Hindlimb muscle (tissue), 1 donor: Measurements from ENCODE around the gene MLEC. TPM values are rescaled to one million over a fixed set of nuclear protein-coding genes. Genes with fewer than 3 reads are reported as not detected.
"Not testable (repeated sequence)": the region's sequence is repeated elsewhere in the genome, so short reads cannot be mapped to it uniquely, and the experiment has no call there.

Experiments used
- DNase-seq: peaks from one replicate; pipeline ENCODE4 v3.0.0-alpha.2; 2013
- polyA plus RNA-seq: library from polyadenylated mRNA; unstranded; fragments of 120-200 nt; gene quantifications from one replicate; pipeline ENCODE4 v1.2.1, GENCODE V29; 2013; ENCODE audit not compliant: insufficient read length

MLEC gene
- polyA plus RNA-seq, 1 donor: 66.0 TPM

DNA sequence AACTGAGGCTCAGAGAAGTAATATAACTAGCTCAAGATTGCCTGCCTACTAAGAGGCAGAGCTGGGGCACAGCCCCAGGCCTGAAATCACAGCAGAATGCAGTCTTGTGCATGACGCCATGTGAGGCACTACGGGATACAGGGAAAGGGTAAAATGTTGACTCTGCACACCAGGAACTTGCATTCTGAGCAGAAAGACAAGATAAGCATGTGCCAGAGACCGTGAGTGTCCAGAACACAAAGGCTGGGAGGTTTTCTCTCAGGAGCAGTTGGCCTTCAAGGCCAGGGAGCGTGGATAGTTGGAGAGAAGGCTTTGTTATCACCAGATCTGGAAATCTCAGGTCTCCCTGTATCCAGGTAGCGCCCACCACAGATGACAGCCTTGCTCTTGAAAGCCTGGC, 23.2 kb upstream of the MLEC start:
- DNase-seq: no peak

DNA sequence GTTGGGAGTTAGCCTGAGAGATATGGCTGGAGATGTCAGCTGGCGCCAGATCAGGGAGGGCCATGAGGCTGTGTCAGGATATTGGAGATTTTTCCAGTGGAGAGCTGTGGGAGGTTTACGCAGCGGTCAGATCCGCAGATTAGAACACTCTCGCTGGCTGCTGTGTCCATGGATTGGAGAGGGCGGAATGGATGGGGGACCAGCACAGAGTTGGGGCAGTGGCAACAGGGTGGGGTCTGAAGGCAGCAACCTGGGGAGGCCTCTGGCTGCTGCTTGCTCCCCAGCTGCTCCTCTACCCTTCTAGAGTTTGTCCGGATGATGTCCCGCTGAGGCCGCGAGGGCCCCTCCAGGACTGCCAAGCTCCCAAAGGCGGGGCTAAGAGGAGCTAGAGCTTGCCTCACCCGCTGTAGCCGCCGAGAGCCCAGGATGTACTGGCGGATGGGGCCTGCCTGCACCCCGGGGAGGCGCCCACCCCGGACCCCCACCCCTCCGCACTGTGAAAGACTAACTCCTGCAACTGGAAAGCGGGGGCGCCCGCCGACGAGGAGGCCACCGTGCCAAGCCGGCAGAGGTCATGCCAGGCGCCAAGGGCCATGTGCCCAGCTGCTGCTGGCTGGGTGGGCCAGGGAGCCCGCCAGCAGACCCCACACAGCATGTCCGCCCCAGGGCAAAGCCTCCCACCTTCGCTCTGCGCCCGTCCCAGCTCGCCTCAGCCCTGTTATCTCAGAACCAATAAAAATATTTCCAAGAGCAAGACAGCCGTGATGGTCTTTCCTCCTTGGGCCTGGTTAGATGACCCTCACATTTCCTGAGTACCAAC, 20.2 kb upstream of the MLEC start:
- peak; percentile 63 for DNase-seq

DNA sequence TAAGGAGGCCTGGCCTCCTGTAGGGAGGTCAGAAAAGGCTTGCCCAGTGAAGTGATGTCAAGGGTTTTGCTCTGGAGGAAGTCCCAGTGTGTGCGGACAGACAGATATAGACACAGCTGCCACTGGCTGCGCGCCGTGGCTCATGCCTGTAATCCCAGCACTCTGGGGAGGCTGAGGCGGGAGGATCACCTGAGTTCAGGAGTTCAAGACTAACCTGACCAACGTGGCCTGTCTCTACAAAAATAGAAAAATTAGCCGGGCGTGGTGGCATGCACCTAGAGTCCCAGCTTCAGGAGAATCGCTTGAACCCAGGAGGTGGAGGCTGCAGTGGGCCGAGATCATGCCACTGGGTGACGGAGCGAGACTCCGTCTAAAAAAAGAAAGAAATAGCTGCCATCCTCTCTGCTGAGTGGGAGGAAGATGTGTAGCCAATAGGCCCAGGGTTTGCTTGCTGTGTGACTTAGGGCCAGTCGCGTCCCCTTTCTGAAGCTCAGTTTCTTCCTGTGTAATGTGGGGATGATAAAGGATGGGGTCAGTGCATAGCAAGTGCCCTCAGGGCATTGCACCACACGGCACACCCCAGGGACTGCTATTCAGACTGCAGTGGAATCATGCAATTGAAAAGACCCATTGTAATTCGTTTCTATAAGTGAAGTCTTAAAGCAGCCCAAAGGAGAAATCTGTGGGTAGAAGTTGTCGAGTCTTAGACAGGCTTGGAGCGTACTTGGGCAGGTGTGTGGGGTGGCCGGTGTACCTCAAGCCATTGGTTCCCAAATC, 18.7 kb upstream of the MLEC start:
- DNase-seq: no peak

DNA sequence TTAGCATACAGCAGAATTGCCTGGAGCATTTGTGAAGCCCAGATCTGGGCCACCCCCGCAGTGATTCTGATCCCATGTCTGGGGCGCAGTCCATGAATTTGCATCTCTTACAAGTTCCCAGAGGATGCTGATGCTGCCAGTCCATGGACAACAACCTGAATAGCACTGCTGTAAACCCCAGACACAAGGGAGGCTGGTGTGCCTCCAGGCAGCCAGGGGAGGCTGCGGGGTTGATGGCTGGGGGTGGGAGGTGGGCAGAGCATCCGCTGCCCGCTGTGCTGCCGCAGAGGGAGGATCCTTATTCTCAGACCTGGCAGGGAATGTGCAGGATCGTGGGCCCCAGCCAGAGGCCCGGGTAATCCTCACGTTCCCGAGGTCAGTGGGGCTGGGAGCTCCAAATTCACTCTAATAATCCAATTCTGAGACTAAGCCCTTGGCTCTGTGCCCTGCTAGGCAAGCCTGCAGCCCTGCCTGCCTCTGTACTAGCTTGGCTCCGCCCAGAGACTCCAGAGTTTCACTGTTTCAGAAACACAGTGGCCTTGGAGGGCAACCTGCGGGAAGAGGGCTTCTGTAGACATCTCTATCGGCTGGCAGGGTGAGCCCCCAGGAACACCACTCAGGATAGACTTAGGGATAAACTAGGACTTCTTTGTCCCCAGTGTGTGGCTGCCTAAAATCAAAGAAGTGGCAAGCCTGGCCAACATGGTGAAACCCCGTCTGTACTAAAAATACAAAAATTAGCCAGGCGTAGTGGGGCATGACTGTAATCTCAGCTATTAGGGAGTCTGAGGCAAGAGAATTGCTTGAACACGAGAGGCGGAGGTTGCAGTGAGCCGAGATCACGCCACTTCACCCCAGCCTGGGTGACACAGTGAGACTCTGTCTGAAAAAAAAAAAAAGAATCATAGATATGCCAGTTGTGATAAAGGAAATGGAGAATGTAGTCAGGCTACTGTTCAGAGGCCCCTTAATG, 17.8 kb upstream of the MLEC start:
- DNase-seq: peak; percentile 32

DNA sequence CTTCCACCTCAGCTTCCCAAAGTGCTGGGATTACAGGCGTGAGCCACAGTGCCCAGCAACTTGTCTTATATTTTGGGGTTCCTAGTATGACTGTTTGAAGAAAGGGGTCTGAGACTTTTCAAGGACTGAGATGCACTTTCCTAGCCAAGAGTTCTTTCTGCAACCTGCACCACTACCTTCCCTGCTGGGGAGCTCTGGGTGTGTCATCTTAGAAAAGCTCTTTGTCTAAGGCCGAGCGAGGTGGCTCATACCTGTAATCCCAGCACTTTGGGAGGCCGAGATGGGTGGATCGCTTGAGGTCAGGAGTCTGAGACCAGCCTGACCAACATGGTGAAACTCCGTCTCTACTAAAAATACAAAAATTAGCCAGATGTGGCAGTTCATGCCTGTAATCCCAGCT, 16.7 kb upstream of the MLEC start:
- not testable (repeated sequence) for DNase-seq

DNA sequence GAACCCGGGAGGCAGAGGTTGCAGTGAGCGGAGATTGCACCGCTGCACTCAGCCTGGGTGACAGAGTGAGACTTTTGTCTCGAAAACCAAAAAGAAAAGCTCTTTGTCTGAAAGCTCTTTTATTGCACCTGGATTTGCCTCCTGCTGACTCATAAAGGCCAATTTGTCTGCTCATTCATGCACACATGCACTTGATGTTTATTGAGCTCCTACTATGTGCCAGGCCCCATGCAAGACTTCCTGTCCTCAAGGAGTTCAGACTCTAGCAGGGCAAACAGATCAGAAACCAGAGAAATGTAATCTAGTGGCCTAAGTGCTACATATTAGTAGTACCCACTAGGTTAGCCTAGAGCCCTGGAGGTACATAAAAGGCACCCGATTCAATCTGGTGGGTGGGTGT, 16.3 kb upstream of the MLEC start:
- no peak for DNase-seq

DNA sequence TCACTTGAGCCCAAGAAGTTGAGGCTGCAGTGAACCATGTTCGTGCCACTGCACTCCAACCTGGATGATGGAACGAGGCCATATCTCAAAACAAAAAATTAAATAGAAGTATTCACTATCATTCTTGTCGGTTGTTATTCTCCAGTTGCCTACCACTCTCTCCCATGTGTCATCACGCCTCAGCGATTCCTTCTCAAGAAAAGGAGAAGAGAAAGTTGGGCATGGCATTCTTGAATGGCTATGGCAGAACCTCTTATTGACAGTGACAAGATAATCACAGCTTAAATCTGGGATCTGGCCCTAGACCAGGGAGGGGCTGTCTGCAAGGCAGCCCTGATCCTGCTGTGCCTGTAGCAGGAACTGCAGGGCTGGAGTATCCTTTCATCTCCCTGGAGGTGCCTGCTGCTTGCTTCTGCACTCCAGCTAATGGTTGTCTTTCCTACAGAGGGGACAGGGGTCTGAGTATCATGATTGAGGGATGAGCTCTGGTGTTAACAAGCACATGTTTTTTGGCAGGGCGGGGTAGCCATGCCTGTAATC, 12.8 kb upstream of the MLEC start:
- DNase-seq: no peak

DNA sequence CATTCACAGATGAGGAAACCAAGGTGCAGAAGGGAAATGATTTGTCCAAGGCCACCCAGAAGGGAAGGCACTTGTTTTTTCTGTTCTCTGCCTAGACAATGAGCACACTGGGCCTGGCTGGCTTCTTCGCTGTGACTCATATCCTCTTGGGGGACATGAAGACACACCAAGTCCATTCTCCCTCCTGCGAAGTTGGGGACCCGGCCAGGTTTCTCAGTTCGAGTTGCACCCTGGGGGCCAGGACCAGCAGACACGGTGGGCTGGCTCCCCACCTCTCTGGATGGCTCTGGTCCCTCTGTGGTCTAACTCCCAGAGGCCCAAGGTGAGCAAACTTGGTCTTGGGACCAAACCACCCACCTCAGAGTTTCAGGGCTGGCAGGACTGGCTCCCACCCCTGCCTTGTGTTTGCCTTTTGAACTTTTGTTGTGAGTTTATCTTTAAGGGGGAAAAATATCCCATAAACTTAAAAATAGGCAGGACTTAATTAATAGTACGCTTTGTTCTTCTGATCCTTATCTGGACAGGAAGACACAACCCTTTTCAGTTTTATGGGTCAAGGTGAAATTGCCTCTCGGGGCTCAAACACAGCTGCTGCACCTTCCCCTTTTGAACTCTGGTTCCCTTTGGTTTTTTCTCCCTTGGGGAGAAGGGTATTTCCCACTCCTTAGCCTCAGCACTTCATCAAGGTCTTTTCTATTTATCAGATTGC, 9.0 kb upstream of the MLEC start:
- no peak for DNase-seq

DNA sequence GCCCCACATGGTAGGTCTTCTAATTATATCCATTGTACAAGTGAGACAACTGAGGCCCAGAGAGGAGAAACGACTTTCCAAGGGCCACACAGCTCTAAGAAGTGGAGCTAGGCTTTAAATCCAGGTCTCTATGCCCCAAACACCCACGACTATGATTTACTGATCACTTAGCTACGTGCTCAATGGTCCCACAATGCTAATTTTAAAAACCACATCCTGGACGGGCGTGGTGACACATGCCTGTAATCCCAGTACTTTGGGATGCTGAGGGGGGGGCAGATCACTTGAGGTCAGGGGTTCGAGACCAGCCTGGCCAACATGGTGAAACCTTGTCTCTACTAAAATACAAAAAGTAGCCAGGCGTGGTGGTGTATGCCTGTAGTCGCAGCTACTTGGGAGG, 8.4 kb upstream of the MLEC start:
- DNase-seq: no peak

DNA sequence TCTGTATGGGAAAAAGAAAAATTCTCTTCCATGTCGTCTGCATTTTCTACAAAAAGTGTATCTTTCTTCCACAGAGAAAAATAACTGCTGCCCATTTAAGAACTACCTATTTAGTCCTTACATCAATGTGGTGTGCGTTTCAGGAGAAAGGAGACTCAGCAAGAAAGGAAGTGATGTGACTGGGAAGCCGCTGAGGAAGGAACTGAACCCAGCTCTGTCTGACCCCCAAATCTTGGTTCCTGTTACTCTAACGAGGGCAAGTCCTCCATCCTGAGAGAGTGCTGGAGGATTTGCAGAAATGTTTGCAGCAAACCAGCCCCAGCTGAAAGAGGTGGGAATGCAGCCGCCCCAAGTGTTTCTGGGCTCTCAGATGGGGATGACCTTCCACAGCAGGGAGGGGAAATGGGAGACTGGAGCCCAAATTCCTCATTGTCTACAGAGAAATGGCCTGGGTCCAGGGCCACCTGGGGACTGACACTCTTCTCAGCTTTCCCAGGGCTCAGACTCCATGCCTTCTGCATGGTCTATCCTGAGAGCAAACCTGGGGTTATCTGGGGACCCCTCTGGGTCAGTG, 6.7 kb upstream of the MLEC start:
- DNase-seq: no peak

DNA sequence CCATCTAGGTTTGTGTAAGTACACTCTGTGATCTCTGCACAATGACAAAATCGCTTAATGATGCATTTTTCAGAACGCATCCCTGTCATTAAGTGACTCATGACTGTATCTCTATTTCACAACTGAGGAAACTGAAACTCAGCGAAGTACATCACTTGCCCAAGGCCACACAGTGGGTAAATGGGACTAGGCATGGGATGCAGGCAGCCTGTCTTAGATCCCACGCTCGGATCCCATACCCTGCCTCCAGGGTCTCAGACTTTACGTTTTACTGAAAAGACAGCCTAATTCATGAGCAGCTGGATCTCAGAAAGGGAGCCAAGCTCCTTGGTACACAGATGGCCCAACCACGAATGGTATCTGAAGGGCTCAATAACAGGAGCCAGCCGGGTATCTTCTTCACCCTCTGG, 2.4 kb upstream of the MLEC start:
- DNase-seq: no peak

DNA sequence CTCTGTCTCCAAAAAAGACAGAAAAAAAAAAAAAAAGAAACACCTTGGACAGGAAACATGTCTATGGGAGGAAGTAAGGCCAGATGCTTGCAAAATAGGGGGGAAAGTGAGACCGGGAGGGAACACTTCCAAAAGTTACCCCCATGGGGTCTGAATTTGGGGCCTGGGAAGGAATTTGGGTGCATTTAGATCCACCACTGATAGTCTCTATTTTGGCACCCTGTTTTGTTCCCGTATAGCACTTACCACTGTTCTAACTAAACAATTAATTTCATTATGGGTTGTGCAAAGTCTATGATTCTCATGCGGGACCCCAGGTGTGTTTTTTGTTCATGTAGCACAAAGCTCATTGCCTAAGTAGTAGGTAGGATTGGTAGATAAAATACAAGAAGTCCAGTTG, 1.4 kb upstream of the MLEC start:
- no peak for DNase-seq

DNA sequence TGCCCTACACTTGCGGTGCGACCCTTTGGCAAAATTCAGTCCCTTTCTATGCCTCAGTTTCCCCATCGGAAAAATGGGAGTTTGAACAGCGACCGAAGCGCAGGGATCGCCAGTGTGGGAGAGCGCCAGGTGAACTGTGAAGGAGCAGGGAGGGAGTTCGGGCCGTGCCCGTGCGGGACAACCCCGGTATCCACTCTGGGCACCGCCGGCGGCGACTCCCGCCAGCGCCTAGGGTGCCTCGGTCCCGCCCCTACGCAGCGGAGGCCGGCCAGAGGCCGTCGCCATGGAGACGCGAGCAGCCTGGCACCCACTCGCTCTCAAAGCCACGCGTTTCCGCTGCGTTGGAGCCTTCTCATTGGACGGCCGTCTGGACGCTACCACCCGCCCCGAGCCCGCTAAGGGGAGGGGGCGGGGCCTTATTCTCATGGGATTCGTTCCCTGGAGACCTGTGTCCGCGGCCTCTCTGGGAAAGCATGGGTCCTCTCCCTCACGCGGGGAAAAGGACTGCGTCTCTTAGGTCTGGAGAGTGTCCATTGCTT, 729 bp upstream of the MLEC start:
- DNase-seq: peak; percentile 92

DNA sequence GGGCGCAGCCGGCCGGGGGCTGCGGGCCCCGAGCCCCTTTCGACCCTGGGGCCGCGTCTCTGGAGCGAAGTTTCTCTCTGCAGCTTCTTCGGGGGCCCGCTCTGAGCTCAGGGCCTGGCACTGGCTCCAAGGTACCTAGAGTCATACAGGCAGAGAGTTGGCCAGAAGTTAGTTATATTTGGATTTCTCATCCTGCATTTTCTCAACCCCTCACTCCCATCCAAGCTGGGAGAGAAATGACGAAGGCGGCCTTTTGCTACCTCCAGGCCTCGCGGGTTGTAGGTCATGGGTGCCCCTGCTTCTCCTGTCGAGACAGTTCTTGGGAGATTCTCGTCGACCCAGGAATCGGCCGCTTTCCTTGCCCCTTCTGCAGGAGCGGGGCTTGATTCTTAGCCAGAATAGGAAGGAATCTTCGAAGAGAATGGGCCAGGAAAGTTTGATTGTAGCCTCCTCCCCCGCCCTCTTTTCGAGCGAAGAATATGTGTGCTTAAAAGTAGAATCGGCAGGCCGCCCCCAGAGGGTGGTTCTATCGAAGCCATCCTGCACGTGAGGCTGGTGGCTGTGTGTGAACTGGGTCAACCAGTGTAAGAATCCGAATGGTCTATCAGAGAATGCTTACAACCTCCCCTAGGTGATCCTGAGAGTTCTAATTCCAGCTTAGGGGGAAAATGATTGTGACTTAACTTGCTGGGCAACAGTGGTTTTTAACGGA, 785 bp downstream of the MLEC start:
- peak; percentile 35 for DNase-seq

DNA sequence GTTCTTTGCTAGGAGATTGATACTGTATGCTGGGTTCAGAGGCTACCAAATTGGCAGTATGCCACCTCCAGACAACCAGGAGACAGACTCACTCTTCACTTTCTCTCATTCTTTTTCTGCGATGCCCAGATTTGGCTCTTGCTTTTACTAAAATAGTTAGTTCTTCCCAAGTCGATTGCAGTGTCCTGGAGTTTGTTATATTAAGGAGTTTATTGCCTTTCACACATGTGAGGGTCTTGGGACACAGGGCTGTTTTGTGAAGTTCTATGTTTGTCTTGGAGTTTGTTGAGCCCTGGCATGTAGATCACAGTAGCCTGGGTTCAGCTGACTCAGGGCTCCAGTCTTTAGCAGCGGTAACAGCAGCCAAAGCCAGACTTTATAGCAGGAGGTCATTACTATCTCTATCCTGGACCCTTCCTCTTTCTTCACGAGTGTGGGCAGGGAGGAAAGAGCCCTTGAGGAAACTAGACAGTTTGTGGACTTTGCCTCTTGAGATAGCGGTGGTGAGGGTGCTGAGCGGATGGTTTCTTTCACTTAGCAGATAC, 1.6 kb downstream of the MLEC start:
- no peak for DNase-seq

DNA sequence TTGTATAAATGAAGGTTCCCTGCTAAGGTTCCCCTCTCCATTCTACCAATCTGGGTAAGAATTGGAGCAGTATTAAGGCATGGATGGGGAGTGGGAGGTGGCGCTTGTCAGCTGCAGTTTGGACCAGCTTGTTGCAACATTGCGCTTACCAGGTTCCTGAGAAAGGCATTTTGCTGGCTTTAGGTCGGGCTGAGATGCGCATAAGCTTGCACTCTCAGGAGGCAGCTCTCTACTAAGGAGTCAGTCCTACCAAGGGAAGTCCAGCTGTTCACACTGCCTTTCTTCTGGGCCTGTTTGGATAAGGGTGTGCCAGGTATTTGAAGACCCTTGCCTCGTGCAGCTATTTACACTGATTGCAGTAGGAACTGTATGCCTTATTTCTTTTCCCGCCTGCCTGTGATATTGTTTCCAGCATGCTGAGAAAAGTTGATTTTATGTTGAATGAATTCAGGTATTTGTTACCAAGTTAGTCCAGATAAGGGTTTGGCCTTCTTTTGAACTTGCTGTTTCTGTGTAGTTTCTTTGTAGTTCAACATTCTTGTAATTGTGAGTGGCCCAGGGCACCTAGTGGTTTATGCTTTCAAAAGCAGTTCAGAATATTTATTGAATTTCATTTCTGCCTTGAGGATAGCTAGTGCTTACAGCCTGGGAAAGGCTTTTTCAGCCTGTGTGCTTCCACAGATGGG, 2.6 kb downstream of the MLEC start:
- DNase-seq: no peak

DNA sequence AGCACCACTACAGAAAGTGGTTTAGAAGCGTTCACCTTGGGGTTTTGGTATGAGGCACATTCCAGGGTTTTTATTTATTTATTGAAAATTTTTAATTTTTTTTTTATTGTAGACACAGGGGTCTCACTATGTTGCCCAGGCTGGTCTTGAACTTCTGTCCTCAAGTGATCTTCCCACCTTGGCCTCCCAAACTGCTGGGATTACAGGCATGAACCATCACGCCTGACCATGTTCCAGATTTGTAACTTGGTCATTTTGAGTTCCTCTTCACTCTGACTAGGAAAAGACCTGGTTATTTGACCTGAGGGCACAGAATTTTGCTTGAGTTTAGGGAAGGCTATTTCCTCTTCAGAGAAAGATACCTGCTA, 3.1 kb downstream of the MLEC start:
- no peak for DNase-seq

DNA sequence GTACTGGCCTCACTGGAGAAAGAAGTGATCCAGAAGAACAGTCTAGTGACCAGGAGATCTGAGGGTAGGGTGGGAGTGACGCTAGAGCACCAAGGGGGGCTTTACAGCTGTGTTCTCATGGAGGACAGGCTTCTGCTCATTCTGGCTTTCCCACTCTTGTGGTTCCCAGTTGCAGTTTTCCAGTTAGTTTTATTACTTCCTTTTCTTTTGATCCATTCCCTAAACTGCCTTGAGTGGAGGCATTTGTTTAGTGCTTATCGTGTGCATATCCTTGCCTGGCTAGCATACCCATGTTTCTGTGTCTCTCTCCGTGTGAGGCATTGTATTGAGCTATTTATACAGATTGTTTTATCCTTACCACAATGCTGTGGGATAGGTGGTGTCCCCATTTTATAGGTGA, 4.0 kb downstream of the MLEC start:
- DNase-seq: no peak

DNA sequence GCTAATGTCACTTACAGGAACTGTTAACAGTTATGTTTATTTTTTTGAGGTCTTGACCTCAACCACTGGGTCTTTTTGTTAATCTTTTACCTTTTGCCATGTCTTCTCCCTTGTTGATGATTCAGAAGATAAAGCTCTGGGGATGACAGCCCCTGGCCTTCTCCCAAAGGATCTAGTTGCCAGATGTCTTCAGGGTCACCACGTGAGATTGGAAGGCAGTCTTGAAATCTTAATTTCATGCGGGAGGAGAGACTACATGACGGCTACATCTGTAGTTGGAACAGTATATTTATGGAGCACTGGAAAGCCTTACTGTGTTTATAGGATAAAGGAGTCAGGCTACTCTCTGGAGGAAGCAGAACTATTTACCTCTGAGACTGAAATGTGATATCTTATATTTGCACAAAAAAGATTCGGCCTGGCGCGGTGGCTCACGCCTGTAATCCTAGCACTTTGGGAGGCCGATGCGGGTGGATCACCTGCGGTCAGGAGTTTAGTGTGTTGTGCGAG, 5.6 kb downstream of the MLEC start:
- no peak for DNase-seq

DNA sequence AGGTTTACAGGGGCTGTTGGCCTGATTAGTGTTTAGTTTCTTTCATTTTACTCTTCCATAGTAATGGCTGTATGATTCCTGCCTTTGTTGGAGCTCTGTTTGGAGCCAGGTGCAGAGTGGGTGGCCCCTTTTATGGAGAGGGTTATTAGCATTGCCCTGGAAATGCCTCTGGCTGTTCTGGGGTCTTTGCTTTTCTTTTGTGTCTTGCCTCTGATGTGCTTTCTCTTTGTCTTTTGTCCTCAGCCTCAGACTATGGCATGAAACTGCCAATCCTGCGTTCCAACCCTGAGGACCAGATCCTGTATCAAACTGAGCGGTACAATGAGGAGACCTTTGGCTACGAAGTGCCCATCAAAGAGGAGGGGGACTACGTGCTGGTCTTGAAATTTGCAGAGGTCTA, 6.9 kb downstream of the MLEC start:
- no peak for DNase-seq
